ENCODE results near the gene JARID2. TPM values are rescaled to one million over a fixed set of nuclear protein-coding genes. Genes with fewer than 3 reads are reported as not detected.

Gene JARID2
- total and polyA plus RNA-seq, 9 of the 15 experiments (the other 6 are each of a cell fraction or from before 2014, with no cell fraction given): 5.0 to 29.0 (median 15.6) TPM

GRCh38 chr6:15248451-15249370 lies 2.8 kb downstream of the JARID2 start (continued):
- TF ChIP-seq, protein P1, sequence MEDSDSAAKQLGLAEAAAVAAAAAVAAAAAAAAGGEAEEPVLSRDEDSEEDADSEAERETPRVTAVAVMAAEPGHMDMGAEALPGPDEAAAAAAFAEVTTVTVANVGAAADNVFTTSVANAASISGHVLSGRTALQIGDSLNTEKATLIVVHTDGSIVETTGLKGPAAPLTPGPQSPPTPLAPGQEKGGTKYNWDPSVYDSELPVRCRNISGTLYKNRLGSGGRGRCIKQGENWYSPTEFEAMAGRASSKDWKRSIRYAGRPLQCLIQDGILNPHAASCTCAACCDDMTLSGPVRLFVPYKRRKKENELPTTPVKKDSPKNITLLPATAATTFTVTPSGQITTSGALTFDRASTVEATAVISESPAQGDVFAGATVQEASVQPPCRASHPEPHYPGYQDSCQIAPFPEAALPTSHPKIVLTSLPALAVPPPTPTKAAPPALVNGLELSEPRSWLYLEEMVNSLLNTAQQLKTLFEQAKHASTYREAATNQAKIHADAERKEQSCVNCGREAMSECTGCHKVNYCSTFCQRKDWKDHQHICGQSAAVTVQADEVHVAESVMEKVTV (CRISPR knock-in tag; IDR thresholded peaks at IDR 0.05): no peak
- TF ChIP-seq E2F3 (CRISPR knock-in tag; IDR thresholded peaks at IDR 0.05): no peak
- peak; percentile 81 for TF ChIP-seq ZEB2 (IDR thresholded peaks at IDR 0.05)
- no peak for TF ChIP-seq NFXL1 (CRISPR knock-in tag; IDR thresholded peaks at IDR 0.05)
- no peak; the same call in none of the 2 replicates for TF ChIP-seq ELF1 (tag; IDR thresholded peaks at IDR 0.05)
- no peak for TF ChIP-seq ELF4 (CRISPR knock-in tag; IDR thresholded peaks at IDR 0.05)
- 0 out of 2 replicates have a peak, but pooled peaks have one; percentile 35 for TF ChIP-seq ZFPM2 (CRISPR knock-in tag; IDR thresholded peaks at IDR 0.05)
- TF ChIP-seq HNRNPUL1 (IDR thresholded peaks at IDR 0.05; ENCODE audit: low read length): no peak
- TF ChIP-seq ATF7 (IDR thresholded peaks at IDR 0.05): peak; percentile 65; the same call in 1 of the 2 replicates
- TF ChIP-seq ZSCAN32 (CRISPR knock-in tag; IDR thresholded peaks at IDR 0.05): peak; percentile 19; the same call in 1 of the 2 replicates
- TF ChIP-seq KAT2B (IDR thresholded peaks at IDR 0.05; ENCODE audit: low read depth, low read length): no peak
- TF ChIP-seq ZNF140 (CRISPR knock-in tag; IDR thresholded peaks at IDR 0.05): no peak
- TF ChIP-seq KLF1 (tag; IDR thresholded peaks at IDR 0.05): 0 out of 2 replicates have a peak, but pooled peaks have one; percentile 44
- TF ChIP-seq FOXM1 (IDR thresholded peaks at IDR 0.05; ENCODE audit: low read depth): no peak
- no peak for TF ChIP-seq FOXM1 (CRISPR knock-in tag; IDR thresholded peaks at IDR 0.05; ENCODE audit: low read depth)
- TF ChIP-seq HDAC1 (IDR thresholded peaks at IDR 0.05): peak in 1 of 2 experiments; percentile 56; a peak in 2 of 4 replicates
- TF ChIP-seq, protein P2, sequence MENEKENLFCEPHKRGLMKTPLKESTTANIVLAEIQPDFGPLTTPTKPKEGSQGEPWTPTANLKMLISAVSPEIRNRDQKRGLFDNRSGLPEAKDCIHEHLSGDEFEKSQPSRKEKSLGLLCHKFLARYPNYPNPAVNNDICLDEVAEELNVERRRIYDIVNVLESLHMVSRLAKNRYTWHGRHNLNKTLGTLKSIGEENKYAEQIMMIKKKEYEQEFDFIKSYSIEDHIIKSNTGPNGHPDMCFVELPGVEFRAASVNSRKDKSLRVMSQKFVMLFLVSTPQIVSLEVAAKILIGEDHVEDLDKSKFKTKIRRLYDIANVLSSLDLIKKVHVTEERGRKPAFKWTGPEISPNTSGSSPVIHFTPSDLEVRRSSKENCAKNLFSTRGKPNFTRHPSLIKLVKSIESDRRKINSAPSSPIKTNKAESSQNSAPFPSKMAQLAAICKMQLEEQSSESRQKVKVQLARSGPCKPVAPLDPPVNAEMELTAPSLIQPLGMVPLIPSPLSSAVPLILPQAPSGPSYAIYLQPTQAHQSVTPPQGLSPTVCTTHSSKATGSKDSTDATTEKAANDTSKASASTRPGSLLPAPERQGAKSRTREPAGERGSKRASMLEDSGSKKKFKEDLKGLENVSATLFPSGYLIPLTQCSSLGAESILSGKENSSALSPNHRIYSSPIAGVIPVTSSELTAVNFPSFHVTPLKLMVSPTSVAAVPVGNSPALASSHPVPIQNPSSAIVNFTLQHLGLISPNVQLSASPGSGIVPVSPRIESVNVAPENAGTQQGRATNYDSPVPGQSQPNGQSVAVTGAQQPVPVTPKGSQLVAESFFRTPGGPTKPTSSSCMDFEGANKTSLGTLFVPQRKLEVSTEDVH (IDR thresholded peaks at IDR 0.05; ENCODE audit: low read depth, partially characterized antibody): no peak
- TF ChIP-seq, protein P3, sequence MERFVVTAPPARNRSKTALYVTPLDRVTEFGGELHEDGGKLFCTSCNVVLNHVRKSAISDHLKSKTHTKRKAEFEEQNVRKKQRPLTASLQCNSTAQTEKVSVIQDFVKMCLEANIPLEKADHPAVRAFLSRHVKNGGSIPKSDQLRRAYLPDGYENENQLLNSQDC (CRISPR knock-in tag; IDR thresholded peaks at IDR 0.05): no peak
- TF ChIP-seq LCOR (CRISPR knock-in tag; IDR thresholded peaks at IDR 0.05): no peak
- TF ChIP-seq, protein P4, sequence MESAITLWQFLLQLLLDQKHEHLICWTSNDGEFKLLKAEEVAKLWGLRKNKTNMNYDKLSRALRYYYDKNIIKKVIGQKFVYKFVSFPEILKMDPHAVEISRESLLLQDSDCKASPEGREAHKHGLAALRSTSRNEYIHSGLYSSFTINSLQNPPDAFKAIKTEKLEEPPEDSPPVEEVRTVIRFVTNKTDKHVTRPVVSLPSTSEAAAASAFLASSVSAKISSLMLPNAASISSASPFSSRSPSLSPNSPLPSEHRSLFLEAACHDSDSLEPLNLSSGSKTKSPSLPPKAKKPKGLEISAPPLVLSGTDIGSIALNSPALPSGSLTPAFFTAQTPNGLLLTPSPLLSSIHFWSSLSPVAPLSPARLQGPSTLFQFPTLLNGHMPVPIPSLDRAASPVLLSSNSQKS (CRISPR knock-in tag; IDR thresholded peaks at IDR 0.05): no peak
- no peak for TF ChIP-seq ZNF217 (CRISPR knock-in tag; IDR thresholded peaks at IDR 0.05)
- TF ChIP-seq, protein P5, sequence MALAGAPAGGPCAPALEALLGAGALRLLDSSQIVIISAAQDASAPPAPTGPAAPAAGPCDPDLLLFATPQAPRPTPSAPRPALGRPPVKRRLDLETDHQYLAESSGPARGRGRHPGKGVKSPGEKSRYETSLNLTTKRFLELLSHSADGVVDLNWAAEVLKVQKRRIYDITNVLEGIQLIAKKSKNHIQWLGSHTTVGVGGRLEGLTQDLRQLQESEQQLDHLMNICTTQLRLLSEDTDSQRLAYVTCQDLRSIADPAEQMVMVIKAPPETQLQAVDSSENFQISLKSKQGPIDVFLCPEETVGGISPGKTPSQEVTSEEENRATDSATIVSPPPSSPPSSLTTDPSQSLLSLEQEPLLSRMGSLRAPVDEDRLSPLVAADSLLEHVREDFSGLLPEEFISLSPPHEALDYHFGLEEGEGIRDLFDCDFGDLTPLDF (CRISPR knock-in tag; IDR thresholded peaks at IDR 0.05): no peak
- peak; percentile 81 for TF ChIP-seq NCOR1 (IDR thresholded peaks at IDR 0.05)

Data from K562 (cell line).